Measurements from ENCODE around the gene PLEKHO2. TPM values are rescaled to one million over a fixed set of nuclear protein-coding genes. Genes with fewer than 3 reads are reported as not detected.
A peak's percentile ranks its signal among the peaks of the same experiment; 100 is the strongest.

PLEKHO2 gene
- total RNA-seq, 1 donor from 2014 or later: 18.0 TPM

DNA sequence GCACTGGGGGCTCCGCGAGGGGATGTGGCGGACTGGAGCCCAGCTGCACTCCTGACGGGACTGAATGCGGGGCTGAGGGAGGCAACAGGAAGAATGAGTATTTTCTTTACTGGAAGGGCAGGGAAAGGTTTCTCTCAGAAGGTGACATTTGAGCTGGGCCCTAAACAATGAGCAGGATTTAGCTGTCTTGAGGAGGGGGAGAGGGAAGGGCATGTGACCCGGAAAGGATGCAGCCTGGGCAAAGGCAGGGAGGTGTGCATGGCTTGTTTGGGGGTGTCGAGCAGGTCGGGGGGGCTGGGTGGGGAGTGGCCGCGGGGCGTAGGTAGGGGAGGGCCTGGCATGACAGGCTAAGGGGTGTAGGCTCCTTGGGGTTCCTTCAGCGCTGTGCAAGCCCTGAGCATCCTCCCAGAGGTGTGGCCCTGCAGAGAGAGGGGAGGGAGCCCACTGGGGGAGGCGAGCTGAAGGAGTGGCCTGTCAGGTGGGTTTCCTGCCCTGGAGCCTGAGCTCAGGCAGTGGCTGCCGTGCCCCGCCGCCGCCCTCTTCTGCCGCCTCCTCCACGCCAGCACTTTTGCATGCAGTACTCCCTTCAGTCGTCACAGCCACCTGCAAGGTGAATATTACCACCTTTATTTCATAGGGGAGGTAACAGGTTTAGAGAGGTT, 52.8 kb downstream of the PLEKHO2 start:
- Mint-ChIP-seq H3K27me3 (ENCODE audit: unreplicated experiment) (no peaks in the 10 kb centered on the region), H3K36me3 (ENCODE audit: unreplicated experiment) (no peaks in the 10 kb centered on the region), H3K4me1 (ENCODE audit: low read depth, unreplicated experiment) (peaks cover 11% of the 10 kb centered on the region), H3K9me3 (ENCODE audit: unreplicated experiment) (no peaks in the 10 kb centered on the region), H3K4me3 (ENCODE audit: unreplicated experiment) (peak overlapping the region; percentile 69), H3K27ac (ENCODE audit: unreplicated experiment) (peak overlapping the region; percentile 52)
- DNase-seq: no peak
- TF ChIP-seq, protein P1, sequence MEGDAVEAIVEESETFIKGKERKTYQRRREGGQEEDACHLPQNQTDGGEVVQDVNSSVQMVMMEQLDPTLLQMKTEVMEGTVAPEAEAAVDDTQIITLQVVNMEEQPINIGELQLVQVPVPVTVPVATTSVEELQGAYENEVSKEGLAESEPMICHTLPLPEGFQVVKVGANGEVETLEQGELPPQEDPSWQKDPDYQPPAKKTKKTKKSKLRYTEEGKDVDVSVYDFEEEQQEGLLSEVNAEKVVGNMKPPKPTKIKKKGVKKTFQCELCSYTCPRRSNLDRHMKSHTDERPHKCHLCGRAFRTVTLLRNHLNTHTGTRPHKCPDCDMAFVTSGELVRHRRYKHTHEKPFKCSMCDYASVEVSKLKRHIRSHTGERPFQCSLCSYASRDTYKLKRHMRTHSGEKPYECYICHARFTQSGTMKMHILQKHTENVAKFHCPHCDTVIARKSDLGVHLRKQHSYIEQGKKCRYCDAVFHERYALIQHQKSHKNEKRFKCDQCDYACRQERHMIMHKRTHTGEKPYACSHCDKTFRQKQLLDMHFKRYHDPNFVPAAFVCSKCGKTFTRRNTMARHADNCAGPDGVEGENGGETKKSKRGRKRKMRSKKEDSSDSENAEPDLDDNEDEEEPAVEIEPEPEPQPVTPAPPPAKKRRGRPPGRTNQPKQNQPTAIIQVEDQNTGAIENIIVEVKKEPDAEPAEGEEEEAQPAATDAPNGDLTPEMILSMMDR (IDR thresholded peaks at IDR 0.05; ENCODE audit: partially characterized antibody, unreplicated experiment): no peak

DNA sequence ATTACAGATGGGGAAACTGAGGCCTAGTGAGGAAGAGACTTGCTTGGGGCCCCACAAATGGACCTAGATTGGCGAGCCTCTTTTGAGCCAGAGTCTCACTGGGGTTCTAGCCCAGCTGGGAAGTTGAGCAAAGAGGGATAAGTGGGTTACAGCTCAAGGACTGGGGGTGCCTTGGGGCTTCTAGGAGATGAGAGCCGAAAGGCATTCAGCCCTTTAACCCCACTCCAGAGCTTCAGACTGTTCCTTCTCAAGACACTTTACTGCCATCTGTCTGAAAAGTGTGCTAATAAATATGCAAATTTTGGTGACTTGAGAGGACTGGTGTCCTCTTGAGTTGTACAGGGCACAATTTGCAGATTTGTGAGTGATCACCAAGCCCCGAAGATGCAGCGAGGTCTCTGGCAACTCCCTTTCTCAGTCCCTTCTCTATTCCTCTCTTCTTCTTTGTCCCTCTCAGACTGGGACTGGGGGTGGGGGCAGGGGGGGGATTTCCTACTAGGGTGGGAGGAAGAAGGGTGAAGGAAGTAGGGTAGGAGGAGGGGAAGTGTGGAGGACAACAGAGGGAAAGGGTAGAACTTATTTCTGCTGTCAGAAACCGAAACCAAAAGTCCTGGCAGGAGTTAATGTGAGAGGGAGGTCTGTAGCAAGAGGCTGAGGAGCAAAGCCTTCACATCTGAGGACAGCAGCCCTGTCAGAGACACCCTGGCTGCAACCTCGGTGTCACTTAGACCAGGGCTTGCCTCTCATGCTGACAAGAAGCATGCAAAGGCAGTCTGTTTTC, 53.8 kb downstream of the PLEKHO2 start:
- Mint-ChIP-seq H3K9me3 (ENCODE audit: unreplicated experiment) (no peaks in the 10 kb centered on the region), H3K4me1 (ENCODE audit: low read depth, unreplicated experiment) (peaks cover 11% of the 10 kb centered on the region), H3K27ac (ENCODE audit: unreplicated experiment) (no peak overlapping the region), H3K4me3 (ENCODE audit: unreplicated experiment) (no peak overlapping the region), H3K36me3 (ENCODE audit: unreplicated experiment) (no peaks in the 10 kb centered on the region), H3K27me3 (ENCODE audit: unreplicated experiment) (no peaks in the 10 kb centered on the region)
- DNase-seq: no peak
- TF ChIP-seq, protein P1 (IDR thresholded peaks at IDR 0.05; ENCODE audit: partially characterized antibody, unreplicated experiment): no peak

DNA sequence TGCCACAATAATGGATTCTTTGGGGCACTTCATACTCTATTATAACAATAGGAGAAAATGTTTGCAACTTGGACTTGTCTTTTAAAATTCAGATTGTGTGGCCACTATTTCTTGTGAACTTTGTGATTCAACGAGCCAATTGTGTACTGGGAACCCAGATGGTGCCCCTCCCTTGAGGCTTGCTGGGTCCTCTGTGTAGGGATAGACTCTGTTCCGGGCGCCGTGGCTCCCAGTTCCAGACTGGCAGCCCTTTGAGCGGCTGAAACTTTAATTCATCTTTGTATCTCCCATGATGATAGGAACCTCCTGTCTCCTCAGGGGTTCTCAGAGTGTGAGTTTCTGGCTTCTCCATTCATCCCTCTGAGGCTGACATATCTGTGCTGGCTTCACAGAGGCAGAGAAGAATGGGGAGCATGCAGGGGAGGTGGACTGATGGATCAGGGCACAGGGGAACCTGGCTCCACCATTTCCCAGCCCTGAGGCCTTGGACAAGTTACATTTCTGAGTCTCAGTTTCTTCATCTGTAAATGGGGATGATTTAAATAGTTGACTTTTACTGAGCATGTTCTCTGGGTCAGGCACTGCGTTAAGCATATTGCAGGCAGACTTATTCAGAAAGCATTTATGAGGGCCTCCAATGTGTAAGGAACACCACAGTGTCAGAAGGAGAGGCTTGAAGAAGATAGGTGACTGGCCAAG, 54.8 kb downstream of the PLEKHO2 start:
- no peak overlapping the region for H3K4me3 Mint-ChIP-seq (ENCODE audit: unreplicated experiment)
- peaks cover 7% of the 10 kb centered on the region for H3K36me3 Mint-ChIP-seq (ENCODE audit: unreplicated experiment)
- TF ChIP-seq, protein P1 (IDR thresholded peaks at IDR 0.05; ENCODE audit: partially characterized antibody, unreplicated experiment): no peak
- H3K27ac Mint-ChIP-seq (ENCODE audit: unreplicated experiment): no peak overlapping the region
- no peak for DNase-seq
- peaks cover 11% of the 10 kb centered on the region for H3K4me1 Mint-ChIP-seq (ENCODE audit: low read depth, unreplicated experiment)
- peaks cover 2% of the 10 kb centered on the region for H3K9me3 Mint-ChIP-seq (ENCODE audit: unreplicated experiment)
- H3K27me3 Mint-ChIP-seq (ENCODE audit: unreplicated experiment): no peaks in the 10 kb centered on the region

DNA sequence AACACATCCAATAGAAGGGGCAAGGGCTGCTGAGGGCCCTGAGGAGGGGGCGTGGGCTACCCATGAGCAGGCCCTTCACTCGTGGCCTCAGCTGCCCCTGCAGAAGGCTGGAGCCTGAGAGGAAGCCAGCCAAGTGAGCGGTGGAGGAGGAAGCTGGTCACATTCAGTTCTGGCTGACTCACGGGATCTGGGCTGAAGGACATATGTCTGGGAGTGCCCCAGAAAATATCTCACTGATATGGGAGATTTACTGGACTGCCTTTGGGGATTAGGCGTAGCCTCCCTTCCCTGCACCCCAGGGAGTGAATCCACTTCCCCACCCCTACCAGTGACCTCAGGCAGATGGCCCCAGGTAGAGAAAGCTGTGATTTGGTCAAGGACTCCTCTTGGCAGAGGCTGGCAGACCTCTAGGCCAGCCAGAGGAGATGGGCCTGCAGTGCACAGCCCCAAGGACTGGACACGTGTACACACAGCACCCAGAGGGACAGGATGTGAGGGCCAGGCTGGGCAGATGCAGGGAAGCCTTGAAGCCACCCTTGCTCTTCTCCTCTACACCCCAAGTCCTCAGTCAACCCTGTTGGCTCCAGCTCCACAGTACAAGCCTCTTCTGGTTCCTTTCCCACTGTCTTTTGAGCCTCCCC, 55.8 kb downstream of the PLEKHO2 start:
- peaks cover 11% of the 10 kb centered on the region for H3K4me1 Mint-ChIP-seq (ENCODE audit: low read depth, unreplicated experiment)
- no peak overlapping the region for H3K4me3 Mint-ChIP-seq (ENCODE audit: unreplicated experiment)
- DNase-seq: no peak
- peaks cover 2% of the 10 kb centered on the region for H3K9me3 Mint-ChIP-seq (ENCODE audit: unreplicated experiment)
- no peak overlapping the region for H3K27ac Mint-ChIP-seq (ENCODE audit: unreplicated experiment)
- H3K27me3 Mint-ChIP-seq (ENCODE audit: unreplicated experiment): no peaks in the 10 kb centered on the region
- TF ChIP-seq, protein P1 (IDR thresholded peaks at IDR 0.05; ENCODE audit: partially characterized antibody, unreplicated experiment): no peak
- peaks cover 7% of the 10 kb centered on the region for H3K36me3 Mint-ChIP-seq (ENCODE audit: unreplicated experiment)
